ENCODE measurements around the gene C16orf87.

The C16orf87 gene

DNA sequence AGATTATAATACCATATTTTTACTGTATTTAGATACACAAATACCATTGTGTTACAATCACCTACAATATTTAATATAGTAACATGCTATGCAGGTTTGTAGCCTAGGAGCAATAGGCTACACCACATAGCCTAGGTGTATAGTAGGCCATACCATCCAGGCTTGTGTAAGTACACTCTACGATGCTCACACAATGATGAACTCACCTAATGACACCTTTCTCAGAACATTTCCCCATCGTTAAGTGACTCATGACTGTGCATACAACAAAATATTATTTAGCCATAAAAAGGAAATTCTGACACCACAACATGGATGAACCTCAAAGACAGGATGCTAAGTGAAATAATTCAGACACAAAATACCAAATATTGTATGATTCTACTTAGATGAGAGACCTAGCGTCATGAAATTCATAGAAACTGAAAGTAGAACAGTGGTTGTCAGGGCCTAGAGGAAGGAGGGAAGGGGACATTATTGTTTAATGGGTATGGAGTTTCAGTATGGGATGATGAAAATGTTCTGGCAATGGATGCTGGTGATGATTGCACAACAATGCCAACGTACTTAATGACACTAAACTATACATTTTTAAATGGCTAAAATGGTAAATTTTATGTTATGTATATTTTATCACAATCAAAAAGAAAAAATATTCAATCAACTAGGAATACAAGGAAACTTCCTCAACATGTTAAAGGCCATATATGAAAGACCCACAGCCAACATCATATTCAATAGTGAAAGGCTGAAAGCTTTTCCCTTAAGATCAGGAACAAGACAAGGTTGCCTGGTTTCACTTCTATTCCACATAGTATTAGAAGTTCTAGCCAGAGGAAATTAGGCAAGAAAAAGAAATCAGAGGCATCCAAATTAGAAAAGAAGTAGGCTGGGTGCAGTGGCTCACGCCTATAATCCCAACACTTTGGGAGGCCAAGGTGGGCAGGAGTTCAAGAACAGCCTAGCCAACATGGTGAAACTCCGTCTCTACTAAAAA lies 5.9 kb upstream of the C16orf87 start:
- TF ChIP-seq, protein P1, sequence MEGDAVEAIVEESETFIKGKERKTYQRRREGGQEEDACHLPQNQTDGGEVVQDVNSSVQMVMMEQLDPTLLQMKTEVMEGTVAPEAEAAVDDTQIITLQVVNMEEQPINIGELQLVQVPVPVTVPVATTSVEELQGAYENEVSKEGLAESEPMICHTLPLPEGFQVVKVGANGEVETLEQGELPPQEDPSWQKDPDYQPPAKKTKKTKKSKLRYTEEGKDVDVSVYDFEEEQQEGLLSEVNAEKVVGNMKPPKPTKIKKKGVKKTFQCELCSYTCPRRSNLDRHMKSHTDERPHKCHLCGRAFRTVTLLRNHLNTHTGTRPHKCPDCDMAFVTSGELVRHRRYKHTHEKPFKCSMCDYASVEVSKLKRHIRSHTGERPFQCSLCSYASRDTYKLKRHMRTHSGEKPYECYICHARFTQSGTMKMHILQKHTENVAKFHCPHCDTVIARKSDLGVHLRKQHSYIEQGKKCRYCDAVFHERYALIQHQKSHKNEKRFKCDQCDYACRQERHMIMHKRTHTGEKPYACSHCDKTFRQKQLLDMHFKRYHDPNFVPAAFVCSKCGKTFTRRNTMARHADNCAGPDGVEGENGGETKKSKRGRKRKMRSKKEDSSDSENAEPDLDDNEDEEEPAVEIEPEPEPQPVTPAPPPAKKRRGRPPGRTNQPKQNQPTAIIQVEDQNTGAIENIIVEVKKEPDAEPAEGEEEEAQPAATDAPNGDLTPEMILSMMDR (IDR thresholded peaks at IDR 0.05), result no peak
- no peak for DNase-seq
- Mint-ChIP-seq H3K27ac (no peak overlapping the region), H3K4me1 (peaks cover 2% of the 10 kb centered on the region), H3K4me3 (no peak overlapping the region), H3K9me3 (peaks cover 5% of the 10 kb centered on the region), H3K36me3 (ENCODE audit: low read depth) (no peaks in the 10 kb centered on the region), H3K27me3 (ENCODE audit: low read depth, poor library complexity) (peaks cover 25% of the 10 kb centered on the region)

DNA sequence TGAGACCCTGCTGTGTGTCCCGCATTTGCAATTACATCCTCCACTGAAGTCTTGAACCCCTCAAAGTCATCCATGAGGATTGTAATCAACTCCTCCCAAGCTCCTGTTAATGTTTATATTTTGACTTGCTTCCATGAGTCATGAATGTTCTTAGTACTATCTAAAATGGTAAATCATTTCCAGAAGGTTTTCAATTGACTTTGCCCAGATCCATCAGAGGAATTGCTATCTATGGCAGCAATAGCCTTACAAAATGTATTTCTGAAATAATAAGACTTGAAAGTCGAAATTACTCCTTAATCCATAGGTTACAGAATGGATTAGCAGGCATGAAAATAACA lies 2.5 kb upstream of the C16orf87 start:
- TF ChIP-seq, protein P1 (IDR thresholded peaks at IDR 0.05), result no peak
- Mint-ChIP-seq H3K36me3 (ENCODE audit: low read depth) (no peaks in the 10 kb centered on the region), H3K9me3 (peaks cover 4% of the 10 kb centered on the region), H3K27ac (no peak overlapping the region), H3K27me3 (ENCODE audit: low read depth, poor library complexity) (peaks cover 22% of the 10 kb centered on the region), H3K4me3 (no peak overlapping the region), H3K4me1 (peaks cover 21% of the 10 kb centered on the region)
- no peak for DNase-seq

DNA sequence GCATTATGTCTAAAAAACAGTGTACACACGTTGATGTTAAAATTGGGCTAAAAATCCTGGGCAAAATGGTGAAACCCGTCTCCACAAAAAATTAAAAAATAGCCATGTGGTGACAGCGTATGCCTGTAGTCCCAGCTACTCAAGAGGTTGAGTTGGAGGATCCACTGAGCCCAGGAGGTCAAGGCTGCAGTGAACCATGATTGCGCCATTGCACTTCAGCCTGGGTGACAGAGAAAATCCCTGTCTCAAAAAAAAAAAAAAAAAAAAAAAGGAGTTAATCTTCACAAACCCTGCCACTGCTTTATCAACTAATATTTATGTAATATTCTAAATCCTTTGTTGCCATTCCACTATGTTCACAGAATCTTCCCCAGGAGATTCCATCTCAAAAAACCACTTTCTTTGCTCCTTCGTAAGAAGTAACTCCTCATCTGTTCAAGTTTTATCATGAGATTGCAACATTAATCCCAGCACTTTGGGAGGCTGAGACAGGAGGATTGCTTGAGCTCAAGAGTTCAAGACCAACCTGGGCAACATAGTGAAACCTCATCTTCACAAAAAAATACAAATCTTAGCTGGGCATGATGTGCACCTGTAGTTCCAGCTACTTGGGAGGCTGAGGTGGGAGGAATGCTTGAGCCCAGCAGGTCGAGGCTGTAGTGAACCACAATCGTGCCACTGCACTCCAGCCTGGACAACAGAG lies 1.9 kb upstream of the C16orf87 start:
- TF ChIP-seq, protein P1 (IDR thresholded peaks at IDR 0.05), result no peak
- Mint-ChIP-seq H3K36me3 (ENCODE audit: low read depth) (no peaks in the 10 kb centered on the region), H3K9me3 (peaks cover 4% of the 10 kb centered on the region), H3K4me3 (no peak overlapping the region), H3K4me1 (peaks cover 21% of the 10 kb centered on the region), H3K27ac (no peak overlapping the region), H3K27me3 (ENCODE audit: low read depth, poor library complexity) (peaks cover 22% of the 10 kb centered on the region)
- no peak for DNase-seq

DNA sequence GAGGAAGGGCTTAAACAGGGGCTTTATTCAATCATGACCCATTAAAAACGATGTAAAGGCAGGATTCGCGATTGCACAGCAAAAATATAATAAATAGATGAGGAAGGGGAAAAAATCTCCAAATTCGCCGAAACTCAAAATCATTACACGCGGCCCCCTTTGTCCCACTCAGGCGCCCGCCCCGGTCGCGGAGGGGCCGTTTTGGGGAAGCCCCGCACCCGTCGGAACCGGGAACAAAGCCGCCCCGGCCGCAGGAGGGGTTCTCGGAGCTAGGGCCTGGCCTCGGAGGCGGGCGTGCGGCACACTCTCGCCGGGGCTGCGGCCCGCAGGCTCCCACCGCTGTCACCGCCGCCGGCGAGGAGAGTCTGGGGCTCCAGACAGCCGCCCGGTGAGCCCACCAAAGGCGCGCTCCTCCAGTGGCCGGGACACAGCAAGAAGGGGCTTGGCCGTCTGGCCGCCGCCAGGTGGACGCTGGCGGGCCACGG lies 521 bp downstream of the C16orf87 start:
- H3K4me1 Mint-ChIP-seq, result peaks cover 29% of the 10 kb centered on the region
- peak overlapping the region; percentile 98 for H3K27ac Mint-ChIP-seq
- TF ChIP-seq, protein P1 (IDR thresholded peaks at IDR 0.05), result no peak
- H3K9me3 Mint-ChIP-seq, result peaks cover 4% of the 10 kb centered on the region
- H3K36me3 Mint-ChIP-seq (ENCODE audit: low read depth), result no peaks in the 10 kb centered on the region
- H3K27me3 Mint-ChIP-seq (ENCODE audit: low read depth, poor library complexity), result peaks cover 22% of the 10 kb centered on the region
- DNase-seq, result no peak
- peak overlapping the region; percentile 98 for H3K4me3 Mint-ChIP-seq

DNA sequence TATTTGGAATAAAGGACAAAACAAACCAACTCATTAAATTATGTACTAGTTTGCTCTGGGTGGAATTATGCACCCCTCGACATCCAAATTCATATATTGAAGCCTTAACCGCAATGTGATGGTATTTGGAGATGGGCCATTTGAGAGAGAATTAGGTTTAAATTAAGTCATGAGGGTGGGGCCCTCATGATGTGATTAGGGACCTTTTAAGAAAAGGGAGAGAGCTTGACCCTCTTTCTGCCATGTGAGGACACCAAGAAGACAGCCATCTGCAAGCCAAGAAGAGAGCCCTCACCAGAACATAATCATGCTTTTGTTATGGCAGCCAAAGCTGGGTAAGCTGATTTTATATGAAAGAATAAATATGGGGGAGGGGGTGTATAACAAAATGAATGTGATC lies 2.0 kb downstream of the C16orf87 start:
- H3K27ac Mint-ChIP-seq, result no peak overlapping the region
- peaks cover 6% of the 10 kb centered on the region for H3K36me3 Mint-ChIP-seq (ENCODE audit: low read depth)
- peaks cover 1% of the 10 kb centered on the region for H3K9me3 Mint-ChIP-seq
- DNase-seq, result no peak
- H3K27me3 Mint-ChIP-seq (ENCODE audit: low read depth, poor library complexity), result peaks cover 16% of the 10 kb centered on the region
- peak overlapping the region; percentile 98 for H3K4me3 Mint-ChIP-seq
- peaks cover 35% of the 10 kb centered on the region for H3K4me1 Mint-ChIP-seq
- TF ChIP-seq, protein P1 (IDR thresholded peaks at IDR 0.05), result no peak
